ENCODE data around the gene SERPIND1. TPM values are rescaled to one million over a fixed set of nuclear protein-coding genes. Genes with fewer than 3 reads are reported as not detected.
"Not testable (repeated sequence)": the region's sequence is repeated elsewhere in the genome, so short reads cannot be mapped to it uniquely, and the experiment has no call there.

The SERPIND1 gene
- total RNA-seq, 2 experiments from 2014 or later: not detected

DNA sequence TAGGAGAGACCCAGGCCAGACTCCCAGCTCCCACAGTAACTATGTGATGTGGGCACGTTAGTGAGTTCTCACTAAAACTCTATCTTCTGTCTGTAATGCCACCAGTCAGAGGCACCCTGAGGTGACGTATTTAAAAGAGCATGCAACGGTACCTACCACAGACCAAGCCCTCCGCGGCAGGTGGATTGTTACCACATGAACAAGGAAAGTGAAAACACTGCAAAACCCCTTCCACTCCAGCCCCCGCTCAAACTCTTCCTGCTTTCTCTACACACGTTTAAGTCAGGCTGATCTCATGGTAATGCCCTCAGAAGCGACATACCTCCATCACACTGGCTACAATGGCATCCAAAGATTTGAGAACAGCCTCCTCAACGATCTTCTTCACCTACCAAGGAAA is 36.7 kb downstream of the SERPIND1 start:
- ATAC-seq (peak; percentile 86), DNase-seq (peak; percentile 61)
- Mint-ChIP-seq H3K4me1 (peaks cover 18% of the 10 kb centered on the region), H3K4me3 (no peak overlapping the region), H3K27me3 (no peaks in the 10 kb centered on the region), H3K36me3 (ENCODE audit: low read depth) (peaks cover 40% of the 10 kb centered on the region), H3K27ac (peak overlapping the region; percentile 49), H3K9me3 (ENCODE audit: low read depth) (no peaks in the 10 kb centered on the region)
- intact Hi-C loops (cut with DNase I, micrococcal nuclease): no loop called here
- POLR2A ChIA-PET: no interaction called here
- CTCF ChIA-PET: interaction anchor here (0.7 to 1.1 kb wide), 2 partner anchors 26 to 28 kb away, joined by 3 read pairs; no protein-coding TSS in a partner anchor

DNA sequence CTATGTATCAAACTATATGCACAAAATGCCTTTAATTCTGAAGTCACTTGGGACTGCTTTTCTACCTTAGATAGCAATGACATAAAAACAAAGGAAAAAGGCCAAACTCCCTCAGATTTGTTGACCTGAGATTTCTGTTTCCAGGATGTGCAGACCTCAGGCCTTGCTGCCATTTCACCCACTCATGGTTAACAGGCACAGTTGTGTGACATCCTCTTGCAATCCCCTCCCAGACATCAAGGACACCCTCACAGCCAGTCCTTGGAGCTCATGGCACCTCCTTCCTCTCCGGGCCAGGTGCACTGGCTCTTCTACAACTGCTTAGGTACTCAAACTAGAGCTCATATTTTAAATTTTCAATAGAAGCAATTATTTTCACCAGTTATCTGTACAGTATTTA is 37.3 kb downstream of the SERPIND1 start:
- H3K27ac Mint-ChIP-seq: peak overlapping the region; percentile 49
- H3K9me3 Mint-ChIP-seq (ENCODE audit: low read depth): no peaks in the 10 kb centered on the region
- ChIA-PET CTCF (interaction anchor here (1.1 kb wide), 1 partner anchor 27 kb away, joined by 3 read pairs; no protein-coding TSS in a partner anchor), POLR2A (interaction anchor here (0.6 to 0.7 kb wide), 2 partner anchors 50 to 189 kb away, joined by 4 to 5 read pairs; no protein-coding TSS in a partner anchor)
- H3K27me3 Mint-ChIP-seq: no peaks in the 10 kb centered on the region
- ATAC-seq: peak; percentile 23
- intact Hi-C loops (cut with DNase I, micrococcal nuclease): no loop called here
- peaks cover 13% of the 10 kb centered on the region for H3K4me1 Mint-ChIP-seq
- H3K4me3 Mint-ChIP-seq: no peak overlapping the region
- DNase-seq: no peak
- H3K36me3 Mint-ChIP-seq (ENCODE audit: low read depth): peaks cover 36% of the 10 kb centered on the region

DNA sequence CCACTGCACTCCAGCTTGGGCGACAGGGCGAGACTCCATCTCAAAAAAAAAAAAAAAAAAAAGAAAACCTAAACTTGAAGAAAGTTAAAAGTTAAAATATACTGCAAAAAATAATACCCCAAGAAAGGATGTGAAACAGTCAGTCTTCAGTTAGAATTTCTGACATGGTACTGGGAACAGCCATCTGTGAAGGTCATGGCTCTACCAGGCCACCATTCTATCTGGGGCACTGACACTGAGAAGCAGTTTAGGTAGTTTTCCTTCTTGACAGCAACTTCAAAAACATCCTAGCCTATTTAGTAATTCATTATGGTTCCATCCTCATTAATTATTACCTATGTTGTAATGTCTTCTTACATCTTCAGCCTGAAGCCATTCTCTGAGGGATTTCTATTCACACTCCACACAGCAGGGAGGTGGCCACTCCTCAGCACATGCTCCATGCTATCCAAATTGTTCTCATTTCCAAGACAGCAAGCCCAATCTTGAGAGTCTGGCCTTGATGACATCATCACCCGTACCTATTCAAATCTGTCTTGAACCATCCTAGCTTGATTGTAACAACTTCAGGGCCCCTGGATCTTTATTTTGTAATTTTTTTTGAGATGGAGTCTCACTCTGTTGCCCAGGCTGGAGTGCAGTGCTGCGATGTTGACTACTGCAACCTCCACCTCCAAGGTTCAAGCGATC is 38.2 kb downstream of the SERPIND1 start:
- Mint-ChIP-seq H3K27ac (no peak overlapping the region), H3K4me3 (no peak overlapping the region), H3K9me3 (ENCODE audit: low read depth) (no peaks in the 10 kb centered on the region), H3K27me3 (no peaks in the 10 kb centered on the region), H3K4me1 (peaks cover 12% of the 10 kb centered on the region), H3K36me3 (ENCODE audit: low read depth) (peaks cover 38% of the 10 kb centered on the region)
- intact Hi-C loops (cut with DNase I, micrococcal nuclease): no loop called here
- ChIA-PET CTCF (interaction anchor here (0.6 to 1.1 kb wide), 2 partner anchors 11 to 123 kb away, joined by 3 read pairs; no protein-coding TSS in a partner anchor), POLR2A (no interaction called here)
- DNase-seq: no peak
- no peak for ATAC-seq

DNA sequence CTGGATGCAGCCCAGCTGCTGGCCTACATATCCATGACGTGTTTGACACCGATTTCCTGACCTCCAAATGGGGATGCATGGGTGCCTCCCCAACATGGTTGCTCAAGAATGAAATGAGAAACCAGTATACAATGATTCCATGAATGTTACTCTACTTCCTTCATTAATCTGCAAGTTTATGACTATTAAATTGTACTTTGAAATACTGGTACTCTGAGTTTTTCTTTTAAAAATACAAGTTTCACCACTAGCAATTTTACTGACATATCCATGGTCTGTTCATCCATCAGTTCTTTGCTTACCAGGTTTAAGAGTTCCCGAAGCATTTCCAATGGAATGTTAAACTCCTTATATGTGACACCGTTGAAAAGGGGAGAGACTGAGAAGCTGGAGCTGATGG is 39.1 kb downstream of the SERPIND1 start:
- intact Hi-C loops (cut with DNase I, micrococcal nuclease): no loop called here
- ChIA-PET CTCF (no interaction called here), POLR2A (no interaction called here)
- Mint-ChIP-seq H3K36me3 (ENCODE audit: low read depth) (peaks cover 33% of the 10 kb centered on the region), H3K4me3 (no peak overlapping the region), H3K27ac (no peak overlapping the region), H3K9me3 (ENCODE audit: low read depth) (no peaks in the 10 kb centered on the region), H3K4me1 (peaks cover 12% of the 10 kb centered on the region), H3K27me3 (no peaks in the 10 kb centered on the region)
- ATAC-seq: no peak
- no peak for DNase-seq

DNA sequence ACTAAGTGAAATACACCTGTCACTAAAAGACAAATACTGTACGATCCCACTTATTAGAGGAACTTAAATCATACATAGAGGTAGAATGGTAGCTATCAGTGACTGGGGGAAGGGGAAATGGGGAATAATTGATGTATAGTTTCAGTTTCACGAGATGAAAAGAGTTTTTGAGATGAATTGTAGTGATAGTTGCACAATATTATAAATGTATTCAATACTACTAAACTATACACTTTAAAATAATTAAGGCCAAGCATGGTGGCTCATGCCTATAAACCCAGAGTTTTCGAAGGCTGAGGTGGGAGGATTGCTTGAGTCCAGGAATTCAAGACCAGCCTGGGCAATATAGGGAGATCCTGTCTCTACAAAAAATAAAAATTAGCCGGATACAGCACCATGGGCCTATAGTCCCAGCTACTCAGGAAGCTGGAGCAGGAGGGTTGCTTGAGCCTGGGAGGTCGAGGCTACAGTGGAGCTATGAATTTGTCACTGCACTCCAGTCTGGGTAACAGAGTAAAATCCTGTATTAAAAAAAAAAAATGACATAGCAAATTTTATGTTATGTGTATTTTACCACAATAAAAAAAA is 40.4 kb downstream of the SERPIND1 start:
- no peaks in the 10 kb centered on the region for H3K9me3 Mint-ChIP-seq (ENCODE audit: low read depth)
- H3K27ac Mint-ChIP-seq: no peak overlapping the region
- H3K4me3 Mint-ChIP-seq: no peak overlapping the region
- DNase-seq (no peak), ATAC-seq (no peak)
- H3K4me1 Mint-ChIP-seq: peaks cover 12% of the 10 kb centered on the region
- POLR2A ChIA-PET: no interaction called here
- peaks cover 39% of the 10 kb centered on the region for H3K36me3 Mint-ChIP-seq (ENCODE audit: low read depth)
- CTCF ChIA-PET: interaction anchor here (0.5 to 2.5 kb wide), 2 partner anchors 8 to 272 kb away, joined by 3 to 5 read pairs; no protein-coding TSS in a partner anchor
- H3K27me3 Mint-ChIP-seq: no peaks in the 10 kb centered on the region
- intact Hi-C loops (cut with DNase I, micrococcal nuclease): no loop called here

DNA sequence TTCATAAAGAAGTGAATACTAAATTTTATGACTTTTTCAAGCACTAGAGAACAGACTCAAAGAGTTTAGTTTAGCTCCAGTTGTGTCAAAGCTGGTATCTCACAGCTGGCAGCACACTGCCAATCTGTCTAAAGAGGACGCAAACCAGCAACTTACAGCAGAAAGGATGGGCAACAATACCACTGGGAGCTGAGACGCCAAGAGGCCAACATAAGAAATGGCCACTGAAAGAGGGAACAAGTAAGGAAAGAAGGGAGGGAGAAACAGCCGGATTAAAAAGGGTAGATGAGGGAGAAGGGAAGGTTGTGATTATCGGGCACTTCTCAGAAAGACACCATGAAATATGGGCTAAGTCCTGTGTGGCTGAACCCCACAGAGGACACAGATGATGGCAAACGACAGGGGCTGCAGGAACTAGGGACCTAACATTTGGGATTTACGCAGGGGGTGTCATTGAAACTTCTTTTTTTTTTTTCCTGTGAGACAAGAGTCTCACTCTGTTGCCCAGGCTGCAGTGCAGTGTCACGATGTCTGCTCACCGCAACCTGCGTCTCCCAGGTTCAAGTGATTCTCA is 41.7 kb downstream of the SERPIND1 start:
- ATAC-seq (no peak), DNase-seq (no peak)
- Mint-ChIP-seq H3K4me1 (peaks cover 9% of the 10 kb centered on the region), H3K27me3 (no peaks in the 10 kb centered on the region), H3K4me3 (no peak overlapping the region), H3K9me3 (ENCODE audit: low read depth) (no peaks in the 10 kb centered on the region), H3K27ac (peak overlapping the region; percentile 4), H3K36me3 (ENCODE audit: low read depth) (peaks cover 37% of the 10 kb centered on the region)
- intact Hi-C loops (cut with DNase I, micrococcal nuclease): no loop called here
- POLR2A ChIA-PET: no interaction called here
- CTCF ChIA-PET: interaction anchor here (0.6 to 2.5 kb wide), 2 partner anchors 9 to 808 kb away, joined by 3 to 5 read pairs; no protein-coding TSS in a partner anchor

DNA sequence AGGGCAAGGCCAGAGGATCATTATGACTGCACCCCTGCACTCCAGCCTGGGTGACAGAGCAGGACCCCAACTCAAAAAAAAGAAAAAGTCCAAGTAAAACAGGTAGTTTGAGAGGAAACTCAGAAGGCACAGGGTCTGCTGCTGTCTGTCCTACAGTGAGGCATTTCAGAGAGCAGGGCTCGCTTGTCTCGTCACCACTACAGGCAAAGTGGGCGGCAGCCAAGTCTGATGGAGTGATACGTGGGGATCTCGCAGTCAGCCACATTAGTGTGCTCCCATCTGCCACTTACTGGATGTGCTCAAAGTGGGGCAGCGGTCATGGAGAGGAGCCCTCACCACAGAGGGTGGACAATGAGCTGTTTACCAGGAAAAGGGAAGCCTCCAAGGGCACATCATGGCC is 42.6 kb downstream of the SERPIND1 start:
- ATAC-seq (no peak), DNase-seq (no peak)
- H3K27me3 Mint-ChIP-seq: no peaks in the 10 kb centered on the region
- H3K4me3 Mint-ChIP-seq: no peak overlapping the region
- ChIA-PET POLR2A (no interaction called here), CTCF (interaction anchor here (0.7 to 2.5 kb wide), 3 partner anchors 10 to 22 kb away, joined by 3 to 5 read pairs (median 3); no protein-coding TSS in a partner anchor)
- H3K9me3 Mint-ChIP-seq (ENCODE audit: low read depth): no peaks in the 10 kb centered on the region
- H3K36me3 Mint-ChIP-seq (ENCODE audit: low read depth): peaks cover 32% of the 10 kb centered on the region
- intact Hi-C loops (cut with DNase I, micrococcal nuclease): no loop called here
- no peaks in the 10 kb centered on the region for H3K4me1 Mint-ChIP-seq
- no peak overlapping the region for H3K27ac Mint-ChIP-seq

DNA sequence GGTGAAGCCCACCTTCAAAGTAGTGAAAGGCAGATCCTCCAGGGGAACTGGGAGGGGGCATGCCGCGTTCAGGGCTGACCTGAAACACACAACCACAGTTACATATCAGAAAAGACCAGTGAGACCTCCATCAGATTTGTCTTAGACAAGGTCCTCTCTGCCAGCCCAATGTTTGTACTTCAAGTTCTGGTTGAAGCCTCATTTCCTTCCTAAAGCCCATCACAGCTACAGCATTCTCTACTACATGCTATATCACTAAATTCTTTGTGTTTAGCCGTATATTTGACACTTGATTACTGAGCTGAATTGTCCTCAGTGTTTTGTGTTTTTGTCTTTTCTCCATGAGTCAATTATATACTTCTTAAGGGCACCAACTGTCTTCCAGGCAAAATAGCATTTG is 44.6 kb downstream of the SERPIND1 start:
- DNase-seq (no peak), ATAC-seq (no peak)
- intact Hi-C loops (cut with DNase I, micrococcal nuclease): no loop called here
- ChIA-PET POLR2A (no interaction called here), CTCF (no interaction called here)
- Mint-ChIP-seq H3K27ac (no peak overlapping the region), H3K4me1 (no peaks in the 10 kb centered on the region), H3K27me3 (no peaks in the 10 kb centered on the region), H3K4me3 (no peak overlapping the region), H3K9me3 (ENCODE audit: low read depth) (no peaks in the 10 kb centered on the region), H3K36me3 (ENCODE audit: low read depth) (peaks cover 20% of the 10 kb centered on the region)

DNA sequence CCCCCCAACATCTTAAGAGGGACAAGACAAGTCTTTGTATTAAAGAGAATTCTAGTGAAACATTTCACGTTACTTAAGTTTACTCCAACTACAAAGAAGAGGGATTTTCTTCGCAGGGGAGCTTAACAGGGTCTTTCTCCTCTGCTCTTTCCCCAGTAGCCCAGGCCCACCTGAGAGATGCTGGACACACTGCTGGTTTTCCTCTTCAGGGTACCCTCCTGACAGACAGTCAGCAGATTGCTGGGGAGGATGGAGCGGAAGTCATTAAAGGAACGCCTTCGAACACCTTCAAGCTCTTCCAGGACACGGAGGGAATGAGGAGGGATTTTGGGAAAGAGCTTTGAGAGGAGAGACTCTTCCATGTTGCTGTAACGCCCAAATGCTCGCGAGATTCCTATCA is 45.6 kb downstream of the SERPIND1 start:
- intact Hi-C loops (cut with DNase I, micrococcal nuclease): no loop called here

DNA sequence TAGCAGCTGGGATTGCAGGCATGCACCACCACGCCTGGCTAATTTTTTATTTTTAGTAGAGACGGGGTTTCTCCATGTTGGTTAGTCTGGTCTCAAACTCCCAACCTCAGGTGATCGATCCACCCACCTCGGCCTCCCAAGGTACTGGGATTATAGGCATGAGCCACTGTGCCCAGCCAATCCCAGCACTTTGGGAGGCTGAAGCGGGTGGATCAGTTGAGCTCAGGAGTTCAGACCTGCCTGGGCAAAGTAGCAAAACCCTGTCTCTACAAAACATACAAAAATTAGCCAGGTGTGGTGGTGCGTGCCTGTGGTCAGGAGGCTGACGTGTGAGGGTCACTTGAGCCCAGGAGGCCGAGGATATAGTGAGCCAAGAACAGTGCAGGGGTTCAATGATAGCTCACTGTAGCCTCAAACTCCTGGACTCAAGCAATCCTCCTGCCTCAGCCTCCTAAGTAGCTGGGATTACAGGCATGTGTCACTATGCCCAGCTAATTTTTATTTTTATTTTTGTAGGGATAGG is 47.9 kb downstream of the SERPIND1 start:
- ATAC-seq; DNase-seq; H3K4me3 Mint-ChIP-seq; H3K9me3 Mint-ChIP-seq (ENCODE audit: low read depth); H3K4me1 Mint-ChIP-seq; H3K27ac Mint-ChIP-seq; intact Hi-C loops (cut with DNase I, micrococcal nuclease); H3K27me3 Mint-ChIP-seq: not testable (repeated sequence)
- H3K36me3 Mint-ChIP-seq (ENCODE audit: low read depth): peaks cover 17% of the 10 kb centered on the region
- ChIA-PET CTCF (interaction anchor here (1.1 to 1.9 kb wide), 3 partner anchors 12 to 18 kb away, joined by 3 to 5 read pairs (median 5); no protein-coding TSS in a partner anchor), POLR2A (interaction anchor here (0.6 kb wide), 1 partner anchor 17 kb away, joined by 3 read pairs; no protein-coding TSS in a partner anchor)

More for the DNA sequence above, 45.6 kb downstream of the SERPIND1 start:
- no peaks in the 10 kb centered on the region for H3K27me3 Mint-ChIP-seq
- ATAC-seq (no peak), DNase-seq (no peak)
- no peak overlapping the region for H3K4me3 Mint-ChIP-seq
- no peak overlapping the region for H3K27ac Mint-ChIP-seq
- no peaks in the 10 kb centered on the region for H3K4me1 Mint-ChIP-seq
- POLR2A ChIA-PET: no interaction called here
- peaks cover 19% of the 10 kb centered on the region for H3K36me3 Mint-ChIP-seq (ENCODE audit: low read depth)
- CTCF ChIA-PET: no interaction called here
- H3K9me3 Mint-ChIP-seq (ENCODE audit: low read depth): no peaks in the 10 kb centered on the region

DNA sequence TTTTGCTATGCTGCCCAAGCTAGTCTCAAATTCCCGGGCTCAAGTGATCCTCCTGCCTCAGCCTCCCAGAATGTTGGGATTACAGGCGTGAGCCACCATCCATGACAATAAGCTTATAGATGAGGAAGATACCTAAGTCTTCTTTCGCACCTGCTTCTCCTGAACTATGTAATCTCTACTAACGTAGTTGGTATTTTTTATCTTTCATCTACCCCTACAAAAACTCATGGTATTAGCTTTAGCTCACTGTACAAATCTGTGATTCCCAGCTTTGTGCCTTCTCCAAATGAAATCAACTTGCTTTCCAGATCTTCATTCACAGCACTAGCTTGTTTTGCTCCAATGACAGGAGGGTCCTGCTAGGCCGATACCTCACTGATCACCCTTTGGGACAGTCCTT is 48.3 kb downstream of the SERPIND1 start:
- intact Hi-C loops (cut with DNase I, micrococcal nuclease): no loop called here
- H3K4me3 Mint-ChIP-seq: no peak overlapping the region
- ATAC-seq (no peak), DNase-seq (no peak)
- no peaks in the 10 kb centered on the region for H3K9me3 Mint-ChIP-seq (ENCODE audit: low read depth)
- no peaks in the 10 kb centered on the region for H3K27me3 Mint-ChIP-seq
- CTCF ChIA-PET: interaction anchor here (1.1 to 1.9 kb wide), 3 partner anchors 13 to 18 kb away, joined by 3 to 5 read pairs (median 5); no protein-coding TSS in a partner anchor
- H3K27ac Mint-ChIP-seq: no peak overlapping the region
- no peaks in the 10 kb centered on the region for H3K4me1 Mint-ChIP-seq
- peaks cover 17% of the 10 kb centered on the region for H3K36me3 Mint-ChIP-seq (ENCODE audit: low read depth)
- POLR2A ChIA-PET: no interaction called here
